HUES64 (cell line): ENCODE results near the gene SDE2.

Source experiments
- H3K27ac ChIP-seq: 2 replicates; pipeline ENCODE4 v1.7.0; 2013; ENCODE audit warnings: low read depth, low read length, inconsistent platforms
- H3K27me3 ChIP-seq: 2 replicates; pipeline ENCODE4 v1.6.1; 2013; ENCODE audit warnings: mild to moderate bottlenecking, low read length; ENCODE audit not compliant: insufficient read depth
- H3K36me3 ChIP-seq: 2 replicates; pipeline ENCODE4 v1.6.1; 2013; ENCODE audit warnings: mild to moderate bottlenecking, low read length; ENCODE audit not compliant: insufficient read depth
- H3K4me1 ChIP-seq: 2 replicates; pipeline ENCODE4 v1.6.1; 2013; ENCODE audit warnings: mild to moderate bottlenecking, low read length, moderate library complexity; ENCODE audit not compliant: insufficient read depth
- H3K4me3 ChIP-seq: 2 replicates; pipeline ENCODE4 v1.5.1; 2013; ENCODE audit warnings: mild to moderate bottlenecking, low read length, moderate library complexity
- H3K9ac ChIP-seq: 2 replicates; pipeline ENCODE4 v1.6.1; 2013; ENCODE audit warnings: mild to moderate bottlenecking, low read depth, low read length
- H3K9me3 ChIP-seq: 2 replicates; pipeline ENCODE4 v1.6.1; 2013; ENCODE audit warnings: low read depth, low read length; ENCODE audit not compliant: insufficient read depth
- WGBS: fragments of 150-250, 120-280 bp; methylation state at CpG from one replicate; pipeline ENCODE4 v1.1.7; 2013; ENCODE audit warnings: missing lambda C conversion rate; 5-methylcytosine and 5-hydroxymethylcytosine counted together

SDE2 gene

GRCh38 chr1:225953315-225953714 is 45.8 kb downstream of the SDE2 start:
- WGBS = 95% methylated on average over 4 of the region's 4 CpGs

GRCh38 chr1:225950905-225951497 is 48.1 kb downstream of the SDE2 start:
- Histone ChIP-seq H3K9me3 (no peaks in the 10 kb centered on the region), H3K27ac (no peak overlapping the region), H3K36me3 (no peaks in the 10 kb centered on the region), H3K4me3 (no peak overlapping the region), H3K27me3 (peaks cover 23% of the 10 kb centered on the region; the same call in 1 of the 2 replicates), H3K4me1 (peaks cover 22% of the 10 kb centered on the region), H3K9ac (peak overlapping the region; percentile 14; the same call in 1 of the 2 replicates)
- 51% methylated on average over 9 of the region's 9 CpGs for WGBS

More at GRCh38 chr1:225953315-225953714, 45.8 kb downstream of the SDE2 start:
- H3K4me3 ChIP-seq = no peak overlapping the region
- no peak overlapping the region for H3K9ac ChIP-seq
- H3K4me1 ChIP-seq = peaks cover 13% of the 10 kb centered on the region
- no peaks in the 10 kb centered on the region for H3K36me3 ChIP-seq
- H3K9me3 ChIP-seq = no peaks in the 10 kb centered on the region
- no peak overlapping the region for H3K27ac ChIP-seq
- peaks cover 8% of the 10 kb centered on the region; the same call in 1 of the 2 replicates for H3K27me3 ChIP-seq

GRCh38 chr1:225949041-225949440 is 50.1 kb downstream of the SDE2 start:
- WGBS = 29% methylated on average over 6 of the region's 6 CpGs
- H3K9me3 ChIP-seq = no peaks in the 10 kb centered on the region
- no peaks in the 10 kb centered on the region for H3K36me3 ChIP-seq
- no peak overlapping the region for H3K27ac ChIP-seq
- H3K4me1 ChIP-seq = peaks cover 39% of the 10 kb centered on the region
- H3K9ac ChIP-seq = no peak overlapping the region
- H3K27me3 ChIP-seq = peaks cover 23% of the 10 kb centered on the region; the same call in 1 of the 2 replicates
- no peak overlapping the region for H3K4me3 ChIP-seq

GRCh38 chr1:225946803-225947202 is 52.3 kb downstream of the SDE2 start:
- Histone ChIP-seq H3K27ac (no peak overlapping the region), H3K4me3 (no peak overlapping the region), H3K27me3 (peaks cover 23% of the 10 kb centered on the region; the same call in 1 of the 2 replicates), H3K4me1 (peaks cover 41% of the 10 kb centered on the region), H3K9me3 (no peaks in the 10 kb centered on the region), H3K36me3 (no peaks in the 10 kb centered on the region), H3K9ac (no peak overlapping the region)
- 92% methylated on average over 3 of the region's 5 CpGs for WGBS

GRCh38 chr1:225946082-225946620 is 53.0 kb downstream of the SDE2 start:
- 44% methylated on average over 4 of the region's 4 CpGs for WGBS
- Histone ChIP-seq H3K9ac (0 out of 2 replicates have a peak overlapping the region, but pooled peaks have one; percentile 6), H3K4me3 (no peak overlapping the region), H3K27me3 (peaks cover 23% of the 10 kb centered on the region; the same call in 1 of the 2 replicates), H3K27ac (0 out of 2 replicates have a peak overlapping the region, but pooled peaks have one; percentile 6), H3K36me3 (no peaks in the 10 kb centered on the region), H3K9me3 (no peaks in the 10 kb centered on the region), H3K4me1 (peaks cover 47% of the 10 kb centered on the region)

- Histone ChIP-seq H3K27ac (peak overlapping the region; percentile 72; the same call in 1 of the 2 replicates), H3K36me3 (no peaks in the 10 kb centered on the region), H3K9me3 (no peaks in the 10 kb centered on the region), H3K4me3 (no peak overlapping the region), H3K4me1 (peaks cover 44% of the 10 kb centered on the region), H3K27me3 (peaks cover 25% of the 10 kb centered on the region), H3K9ac (peak overlapping the region; percentile 74)
- 13% methylated on average over 4 of the region's 4 CpGs for WGBS
These were observed 53.6 kb downstream of the SDE2 start for GRCh38 chr1:225945564-225945963.

GRCh38 chr1:225944951-225945350 is 54.2 kb downstream of the SDE2 start:
- H3K36me3 ChIP-seq = no peaks in the 10 kb centered on the region
- H3K9me3 ChIP-seq = no peaks in the 10 kb centered on the region
- H3K4me1 ChIP-seq = peaks cover 44% of the 10 kb centered on the region
- peak overlapping the region; percentile 72; the same call in 1 of the 2 replicates for H3K27ac ChIP-seq
- H3K9ac ChIP-seq = peak overlapping the region; percentile 74
- peaks cover 31% of the 10 kb centered on the region for H3K27me3 ChIP-seq
- no peak overlapping the region for H3K4me3 ChIP-seq
- 77% methylated on average over 7 of the region's 7 CpGs for WGBS

- Histone ChIP-seq H3K4me3 (no peak overlapping the region), H3K36me3 (no peaks in the 10 kb centered on the region), H3K9me3 (no peaks in the 10 kb centered on the region), H3K27me3 (peaks cover 33% of the 10 kb centered on the region), H3K27ac (no peak overlapping the region), H3K4me1 (peaks cover 43% of the 10 kb centered on the region), H3K9ac (peak overlapping the region; percentile 74; the same call in 1 of the 2 replicates)
- WGBS = 87% methylated on average over 2 of the region's 2 CpGs
These were observed 54.8 kb downstream of the SDE2 start for GRCh38 chr1:225944387-225944786.

GRCh38 chr1:225943582-225943981 is 55.6 kb downstream of the SDE2 start:
- Histone ChIP-seq H3K36me3 (no peaks in the 10 kb centered on the region), H3K4me3 (no peak overlapping the region), H3K4me1 (peaks cover 36% of the 10 kb centered on the region), H3K9ac (no peak overlapping the region), H3K27ac (no peak overlapping the region), H3K27me3 (peaks cover 30% of the 10 kb centered on the region), H3K9me3 (no peaks in the 10 kb centered on the region)
- 93% methylated on average over 4 of the region's 4 CpGs for WGBS

GRCh38 chr1:225942574-225942973 is 56.6 kb downstream of the SDE2 start:
- Histone ChIP-seq H3K9ac (no peak overlapping the region), H3K4me1 (peaks cover 33% of the 10 kb centered on the region), H3K36me3 (no peaks in the 10 kb centered on the region), H3K27me3 (peaks cover 21% of the 10 kb centered on the region), H3K4me3 (no peak overlapping the region), H3K9me3 (no peaks in the 10 kb centered on the region), H3K27ac (no peak overlapping the region)
- 64% methylated on average over 7 of the region's 7 CpGs for WGBS

- Histone ChIP-seq H3K36me3 (no peaks in the 10 kb centered on the region), H3K27me3 (peaks cover 17% of the 10 kb centered on the region), H3K4me3 (no peak overlapping the region), H3K9me3 (no peaks in the 10 kb centered on the region), H3K4me1 (peaks cover 32% of the 10 kb centered on the region), H3K9ac (no peak overlapping the region), H3K27ac (no peak overlapping the region)
- 65% methylated on average over 1 of the region's 1 CpG for WGBS
These were observed 57.3 kb downstream of the SDE2 start for GRCh38 chr1:225941942-225942222.
